Endothelial cell of umbilical vein (primary cell): ENCODE data around the gene HMG20B. TPM values are rescaled to one million over a fixed set of nuclear protein-coding genes. Genes with fewer than 3 reads are reported as not detected.
A peak's percentile ranks its signal among the peaks of the same experiment; 100 is the strongest.

ENCODE experiments used
- BruUV-seq: library from RNA; stranded (reverse); fragments of 400-500 nt; replicated peaks from 2 replicates; lab custom pipeline; 2021; lab: Mats Ljungman, UMichigan
- CTCF ChIA-PET: fragments of 300-600, 350-600 bp; sonication (Branson Sonifier 250); formaldehyde crosslinking; loops from one replicate; lab custom pipeline; 2021; ENCODE audit warnings: antibody characterized with exemption, inconsistent platforms; lab: Charles Lee
- POLR2A ChIA-PET: fragments of 300-600, 350-600 bp; sonication (Branson Sonifier 250); formaldehyde crosslinking; loops from one replicate; lab custom pipeline; 2021; ENCODE audit warnings: antibody characterized with exemption, inconsistent platforms; lab: Charles Lee
- DNase-seq: peaks from one replicate; pipeline ENCODE4 v3.0.0-alpha.2; 2011; ENCODE audit warnings: low read depth, low spot score
- FAIRE-seq: peaks from 2 replicates; lab custom pipeline; 2011; peaks lifted over from hg19 to GRCh38; lab: Jason Lieb, UNC
- H2AFZ ChIP-seq: 2 replicates; pipeline ENCODE4 v1.6.0; 2012; ENCODE audit warnings: low read depth, low read length, control low read depth, inconsistent platforms
- H3K27ac ChIP-seq: 2 replicates; pipeline ENCODE4 v1.5.1; 2011; ENCODE audit warnings: low read depth, mild to moderate bottlenecking, control low read depth, low read length, moderate library complexity; ENCODE audit not compliant: insufficient read depth
- H3K27me3 ChIP-seq, 2 experiments: 2 replicates each; pipeline versions ENCODE4 v1.6.0 to v1.6.1; 2011; ENCODE audit warnings: low read length in 2 of 2, mixed read lengths in 1 of 2; ENCODE audit not compliant: control insufficient read depth in 2 of 2, insufficient read depth in 2 of 2
- H3K36me3 ChIP-seq, 2 experiments: 2 replicates in 1 of 2; 3 replicates in 1 of 2; pipeline ENCODE4 v1.5.1; 2011; ENCODE audit warnings: low read length in 2 of 2, mild to moderate bottlenecking in 1 of 2, moderate library complexity in 1 of 2; ENCODE audit not compliant: control insufficient read depth in 2 of 2, insufficient read depth in 2 of 2; ENCODE audit errors: extremely low read depth in 1 of 2
- H3K4me1 ChIP-seq: 3 replicates; pipeline ENCODE4 v1.5.1; 2011; ENCODE audit warnings: mild to moderate bottlenecking, low read length; ENCODE audit not compliant: control insufficient read depth, insufficient read depth; ENCODE audit errors: extremely low read depth
- H3K4me2 ChIP-seq: 2 replicates; pipeline ENCODE4 v1.6.1; 2011; ENCODE audit warnings: low read length, control low read depth, mixed read lengths; ENCODE audit not compliant: insufficient read depth
- H3K4me3 ChIP-seq, 3 experiments: fragments of 200-600 bp in 1 of 3; sonication (generic), shearing (Covaris generic) in 1 of 3; replicated peaks in 1 of 3; 2 replicates each; pipeline ENCODE4 v1.5.1; 2011 to 2016; ENCODE audit warnings: control low read depth in 3 of 3, low read length in 3 of 3, mild to moderate bottlenecking in 2 of 3, inconsistent platforms in 1 of 3, low read depth in 1 of 3, moderate library complexity in 1 of 3; ENCODE audit not compliant: insufficient read depth in 1 of 3
- H3K79me2 ChIP-seq: 2 replicates; pipeline ENCODE4 v1.6.0; 2012; ENCODE audit warnings: low read length, inconsistent platforms; ENCODE audit not compliant: control insufficient read depth, insufficient read depth
- H3K9ac ChIP-seq: replicated peaks from 2 replicates; pipeline ENCODE3; 2011; ENCODE audit warnings: low read length, control low read depth; ENCODE audit not compliant: insufficient read depth; ENCODE audit errors: extremely low read depth
- H3K9me1 ChIP-seq: replicated peaks from 3 replicates; pipeline ENCODE4 v1.6.0; 2011; ENCODE audit warnings: mild to moderate bottlenecking, low read length; ENCODE audit not compliant: control insufficient read depth, insufficient read depth; ENCODE audit errors: extremely low read depth
- H3K9me3 ChIP-seq: replicated peaks from 2 replicates; pipeline ENCODE4 v1.5.1; 2012; ENCODE audit warnings: low read length, inconsistent platforms; ENCODE audit not compliant: control insufficient read depth, insufficient read depth
- H4K20me1 ChIP-seq: replicated peaks from 2 replicates; pipeline ENCODE3; 2011; ENCODE audit warnings: mild to moderate bottlenecking, low read length; ENCODE audit not compliant: control insufficient read depth, insufficient read depth; ENCODE audit errors: extremely low read depth
- EZH2 ChIP-seq: IDR thresholded peaks from 2 replicates; pipeline ENCODE4 v1.6.1; 2012; ENCODE audit warnings: borderline replicate concordance, low read depth, mild to moderate bottlenecking, moderate library complexity, low read length, inconsistent platforms; ENCODE audit not compliant: severe bottlenecking
- FOS ChIP-seq: IDR thresholded peaks from 2 replicates; pipeline ENCODE4 v1.6.1; 2011; ENCODE audit warnings: mild to moderate bottlenecking, low read length, moderate library complexity, borderline replicate concordance; ENCODE audit not compliant: insufficient read depth
- GATA2 ChIP-seq: IDR thresholded peaks from 2 replicates; pipeline ENCODE4 v1.7.0; 2011; ENCODE audit warnings: low read depth, mild to moderate bottlenecking, moderate library complexity, mixed read lengths, low read length; ENCODE audit not compliant: insufficient read length, insufficient read depth
- POLR2A ChIP-seq: IDR thresholded peaks from 2 replicates; pipeline ENCODE4 v1.6.1; 2012; ENCODE audit warnings: low read depth, mild to moderate bottlenecking, control low read depth, low read length
- POLR2AphosphoS5 ChIP-seq: IDR thresholded peaks from 2 replicates; pipeline ENCODE4 v1.6.1; 2012; ENCODE audit warnings: low read depth, mild to moderate bottlenecking, control low read depth, low read length, moderate library complexity; ENCODE audit not compliant: insufficient read depth
- dilution Hi-C: fragments of 300-500 bp; cut with MboI; formaldehyde crosslinking; loops from one replicate; pipeline ENCODE4 v1.15.0; 2019; ENCODE audit warnings: low sequenced_read_pairs; ENCODE audit not compliant: extremely low pct_ligation_motif_present
- intact Hi-C: fragments of 100-400 bp; cut with micrococcal nuclease; formaldehyde crosslinking; loops from one replicate; pipeline ENCODE4 v1.10.0; 2022
- polyA plus RNA-seq, 4 experiments: library from polyadenylated mRNA; depleted of rRNA in 3 of 4; stranded (reverse) in 3 of 4; unstranded in 1 of 4; fragments of >200 nt; gene quantifications; 2 replicates each; pipeline versions ENCODE4 v1.2.1 to v1.2.3, GENCODE V29; 2011 to 2012; ENCODE audit warnings: missing spikeins in 1 of 4
- total RNA-seq: library from RNA; stranded (reverse); gene quantifications from 2 replicates; pipeline ENCODE4 v1.2.3, GENCODE V29; 2021
- TF ChIP-seq, protein P1 (sequence below): IDR thresholded peaks from 2 replicates; pipeline ENCODE4 v1.6.1; 2011; ENCODE audit not compliant: insufficient read depth, insufficient read length
- TF ChIP-seq, protein P2 (sequence below), 2 donors: IDR thresholded peaks; 1 replicate in 1 of 2; 2 replicates in 1 of 2; pipeline ENCODE4 v1.5.1; 2011; ENCODE audit warnings: low read length in 2 of 2, mild to moderate bottlenecking in 2 of 2, moderate library complexity in 2 of 2, control low read depth in 1 of 2, inconsistent platforms in 1 of 2, low read depth in 1 of 2; ENCODE audit not compliant: insufficient read depth in 1 of 2; ENCODE audit errors: extremely low read depth in 1 of 2

The HMG20B gene
- total and polyA plus RNA-seq, 2 donors (not counting 3 experiments of a cell fraction or from before 2014, with no cell fraction given): 53.2 to 98.2 TPM

DNA sequence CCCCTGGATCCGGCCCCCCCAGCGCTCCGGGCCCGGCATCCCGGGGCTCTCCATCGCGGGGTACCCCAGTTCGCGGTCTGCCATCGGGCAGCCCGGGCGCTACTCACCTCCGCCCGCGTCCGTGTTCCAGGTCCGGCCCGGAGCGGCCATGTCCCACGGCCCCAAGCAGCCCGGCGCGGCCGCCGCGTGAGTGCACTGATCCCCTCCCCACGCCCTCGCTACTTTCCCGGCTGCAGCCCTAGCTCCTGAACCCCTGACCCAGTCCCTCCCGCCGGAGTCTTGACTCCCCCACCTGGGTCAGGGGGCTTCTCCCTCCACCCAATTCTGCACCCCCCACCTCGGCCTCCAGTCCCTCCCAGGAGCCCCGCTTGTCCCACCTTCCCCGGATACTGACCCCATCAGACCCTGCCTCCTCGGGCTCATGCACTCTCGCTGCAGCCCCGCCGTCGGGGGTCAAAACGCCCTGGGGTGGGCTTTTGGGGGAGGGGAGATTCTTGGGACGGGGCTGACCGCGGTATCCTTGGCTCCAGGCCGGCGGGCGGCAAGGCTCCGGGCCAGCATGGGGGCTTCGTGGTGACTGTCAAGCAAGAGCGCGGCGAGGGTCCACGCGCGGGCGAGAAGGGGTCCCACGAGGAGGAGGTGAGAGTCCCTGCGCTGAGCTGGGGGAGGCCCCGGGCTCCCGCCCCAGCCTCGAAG, 566 bp downstream of the HMG20B start:
- Histone ChIP-seq H3K36me3 (peaks cover 0 to 3% of the 10 kb centered on the region in 2 experiments), H3K79me2 (peaks cover 2% of the 10 kb centered on the region), H2AFZ (peak overlapping the region; percentile 27), H3K27me3 (no peaks in the 10 kb centered on the region), H3K4me1 (peaks cover 15% of the 10 kb centered on the region), H3K9me3 (no peaks in the 10 kb centered on the region), H3K27ac (peak overlapping the region; percentile 65), H3K4me3 (peak overlapping the region; percentile 81 to 99 (median 97)), H4K20me1 (no peaks in the 10 kb centered on the region), H3K9ac (peak overlapping the region; percentile 78), H3K9me1 (no peaks in the 10 kb centered on the region), H3K4me2 (peak overlapping the region; percentile 75)
- POLR2A ChIA-PET: interaction anchor here (1.5 kb wide), 1 partner anchor 16 kb away, joined by 6 read pairs; the partner anchor contains the start of gene MFSD12
- TF ChIP-seq POLR2A: peak; percentile 19
- TF ChIP-seq, protein P1, sequence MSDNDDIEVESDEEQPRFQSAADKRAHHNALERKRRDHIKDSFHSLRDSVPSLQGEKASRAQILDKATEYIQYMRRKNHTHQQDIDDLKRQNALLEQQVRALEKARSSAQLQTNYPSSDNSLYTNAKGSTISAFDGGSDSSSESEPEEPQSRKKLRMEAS: no peak
- intact Hi-C loops: loop anchor here (2.0 to 5.0 kb wide), 4 partner anchors 34 to 99 kb away; partner anchors contain the start of genes CACTIN, FZR1 and TBXA2R
- dilution Hi-C loops: no loop called here
- DNase-seq: no peak
- TSS peak; percentile 45 for BruUV-seq
- no peak for FAIRE-seq
- CTCF ChIA-PET: interaction anchor here (0.6 to 2.6 kb wide), 6 partner anchors 12 to 1429 kb away, joined by 3 to 27 read pairs (median 3); partner anchors contain the start of gene GIPC3

DNA sequence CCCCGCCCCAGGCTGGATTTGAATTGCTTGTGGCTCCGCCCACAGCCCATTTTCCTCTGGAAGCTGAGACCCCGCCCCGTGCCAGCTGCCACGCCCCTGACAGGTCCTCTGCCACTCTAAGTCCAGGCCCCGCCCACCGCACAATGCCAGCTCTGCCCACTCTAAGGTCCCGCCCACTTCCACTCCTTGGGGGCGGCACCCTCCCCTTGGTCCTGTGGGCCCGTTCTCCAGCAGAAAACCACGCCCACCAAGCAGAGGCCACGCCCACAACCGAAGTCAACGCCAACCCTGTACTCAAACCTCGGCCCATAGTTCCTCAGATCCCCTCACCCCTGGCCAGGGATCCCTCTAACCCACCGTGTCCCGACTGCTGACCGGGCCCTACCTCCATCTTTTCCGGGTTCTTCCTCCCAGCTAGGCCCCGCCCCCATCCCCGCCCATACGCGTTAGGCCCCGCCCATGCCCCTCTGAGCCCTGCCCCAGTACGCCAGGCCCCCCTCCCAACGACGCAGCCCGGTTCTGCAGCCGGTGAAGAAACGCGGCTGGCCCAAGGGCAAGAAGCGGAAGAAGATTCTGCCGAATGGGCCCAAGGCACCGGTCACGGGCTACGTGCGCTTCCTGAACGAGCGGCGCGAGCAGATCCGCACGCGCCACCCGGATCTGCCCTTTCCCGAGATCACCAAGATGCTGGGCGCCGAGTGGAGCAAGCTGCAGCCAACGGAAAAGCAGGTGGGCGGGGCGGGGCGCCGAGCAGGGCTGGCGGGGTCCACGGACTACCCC, 1.3 kb downstream of the HMG20B start:
- CTCF ChIA-PET: interaction anchor here (0.6 to 2.6 kb wide), 6 partner anchors 11 to 1428 kb away, joined by 3 to 27 read pairs (median 3); partner anchors contain the start of gene GIPC3
- dilution Hi-C loops (no loop called here), intact Hi-C loops (loop anchor here (2.0 to 5.0 kb wide), 4 partner anchors 33 to 98 kb away; partner anchors contain the start of genes CACTIN, FZR1 and TBXA2R)
- peak; percentile 99 for FAIRE-seq
- Histone ChIP-seq H3K4me1 (peaks cover 15% of the 10 kb centered on the region), H3K4me3 (peak overlapping the region; percentile 81 to 99 (median 97)), H3K9me3 (no peaks in the 10 kb centered on the region), H3K27ac (no peak overlapping the region), H3K9me1 (no peaks in the 10 kb centered on the region), H3K27me3 (no peaks in the 10 kb centered on the region), H4K20me1 (no peaks in the 10 kb centered on the region), H3K79me2 (peaks cover 2% of the 10 kb centered on the region), H3K36me3 (peaks cover 0 to 3% of the 10 kb centered on the region in 2 experiments), H3K9ac (no peak overlapping the region), H3K4me2 (no peak overlapping the region), H2AFZ (peak overlapping the region; percentile 61)
- TF ChIP-seq FOS (no peak), POLR2A (peak; percentile 5), GATA2 (no peak), EZH2 (no peak), POLR2AphosphoS5 (no peak)
- TF ChIP-seq, protein P2, sequence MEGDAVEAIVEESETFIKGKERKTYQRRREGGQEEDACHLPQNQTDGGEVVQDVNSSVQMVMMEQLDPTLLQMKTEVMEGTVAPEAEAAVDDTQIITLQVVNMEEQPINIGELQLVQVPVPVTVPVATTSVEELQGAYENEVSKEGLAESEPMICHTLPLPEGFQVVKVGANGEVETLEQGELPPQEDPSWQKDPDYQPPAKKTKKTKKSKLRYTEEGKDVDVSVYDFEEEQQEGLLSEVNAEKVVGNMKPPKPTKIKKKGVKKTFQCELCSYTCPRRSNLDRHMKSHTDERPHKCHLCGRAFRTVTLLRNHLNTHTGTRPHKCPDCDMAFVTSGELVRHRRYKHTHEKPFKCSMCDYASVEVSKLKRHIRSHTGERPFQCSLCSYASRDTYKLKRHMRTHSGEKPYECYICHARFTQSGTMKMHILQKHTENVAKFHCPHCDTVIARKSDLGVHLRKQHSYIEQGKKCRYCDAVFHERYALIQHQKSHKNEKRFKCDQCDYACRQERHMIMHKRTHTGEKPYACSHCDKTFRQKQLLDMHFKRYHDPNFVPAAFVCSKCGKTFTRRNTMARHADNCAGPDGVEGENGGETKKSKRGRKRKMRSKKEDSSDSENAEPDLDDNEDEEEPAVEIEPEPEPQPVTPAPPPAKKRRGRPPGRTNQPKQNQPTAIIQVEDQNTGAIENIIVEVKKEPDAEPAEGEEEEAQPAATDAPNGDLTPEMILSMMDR (IDR thresholded peaks at IDR 0.05; ENCODE audit: extremely low read depth in 1 of 2, insufficient read depth in 1 of 2, low read depth in 1 of 2, low read length in 2 of 2): no peak
- POLR2A ChIA-PET: interaction anchor here (1.5 kb wide), 1 partner anchor 17 kb away, joined by 6 read pairs; the partner anchor contains the start of gene MFSD12
- no TSS peak for BruUV-seq
- DNase-seq: peak; percentile 98
